Colonic mucosa (tissue), 4 donors: ENCODE results near the gene MMEL1. TPM values are rescaled to one million over a fixed set of nuclear protein-coding genes. Genes with fewer than 3 reads are reported as not detected.
A peak's percentile ranks its signal among the peaks of the same experiment; 100 is the strongest.

Experiments
- DNase-seq: peaks from one replicate; pipeline ENCODE4 v3.0.0-alpha.2; 2020
- H3K27ac ChIP-seq: fragments of 200-600 bp; one replicate; pipeline ENCODE4 v1.8.0; 2021
- H3K27me3 ChIP-seq: fragments of 200-600 bp; one replicate; pipeline ENCODE4 v1.8.0; 2021
- H3K36me3 ChIP-seq: fragments of 200-600 bp; one replicate; pipeline ENCODE4 v1.8.0; 2021
- H3K4me1 ChIP-seq: fragments of 200-600 bp; one replicate; pipeline ENCODE4 v1.8.0; 2021; ENCODE audit warnings: mild to moderate bottlenecking
- H3K4me3 ChIP-seq: fragments of 200-600 bp; one replicate; pipeline ENCODE4 v1.8.0; 2021
- H3K9ac ChIP-seq, 2 donors: one replicate each; pipeline ENCODE4 v1.7.0; 2013; ENCODE audit warnings: control low read depth in 2 of 2, low read depth in 2 of 2, low read length in 2 of 2
- H3K9me3 ChIP-seq: fragments of 200-600 bp; one replicate; pipeline ENCODE4 v1.8.0; 2021
- intact Hi-C: fragments of 100-400 bp; cut with DNase I; formaldehyde crosslinking; loops from one replicate; pipeline ENCODE4 v1.14.1; 2022
- total RNA-seq, 2 donors: library from RNA; stranded (reverse); fragmentation: NEBNext Ultra II Directional in 1 of 2; extraction: Animal tissue kit (Norgen Biotek cat#: 25700) in 1 of 2; gene quantifications; one replicate each; pipeline ENCODE4 v1.2.1, GENCODE V29; 2021
- TF ChIP-seq, protein P1 (sequence below): fragments of 200-600 bp; IDR thresholded peaks from one replicate; pipeline ENCODE4 v1.8.0; 2022; ENCODE audit warnings: antibody characterized with exemption, mild to moderate bottlenecking
- donor health status: healthy.
- donor health status: DM: no; HTN: no; CAD: no.
- donor health status: DM: no; HTN: no; CAD: no.

The MMEL1 gene
- total RNA-seq, 2 donors from 2014 or later, result 11.4 to 13.9 TPM

DNA sequence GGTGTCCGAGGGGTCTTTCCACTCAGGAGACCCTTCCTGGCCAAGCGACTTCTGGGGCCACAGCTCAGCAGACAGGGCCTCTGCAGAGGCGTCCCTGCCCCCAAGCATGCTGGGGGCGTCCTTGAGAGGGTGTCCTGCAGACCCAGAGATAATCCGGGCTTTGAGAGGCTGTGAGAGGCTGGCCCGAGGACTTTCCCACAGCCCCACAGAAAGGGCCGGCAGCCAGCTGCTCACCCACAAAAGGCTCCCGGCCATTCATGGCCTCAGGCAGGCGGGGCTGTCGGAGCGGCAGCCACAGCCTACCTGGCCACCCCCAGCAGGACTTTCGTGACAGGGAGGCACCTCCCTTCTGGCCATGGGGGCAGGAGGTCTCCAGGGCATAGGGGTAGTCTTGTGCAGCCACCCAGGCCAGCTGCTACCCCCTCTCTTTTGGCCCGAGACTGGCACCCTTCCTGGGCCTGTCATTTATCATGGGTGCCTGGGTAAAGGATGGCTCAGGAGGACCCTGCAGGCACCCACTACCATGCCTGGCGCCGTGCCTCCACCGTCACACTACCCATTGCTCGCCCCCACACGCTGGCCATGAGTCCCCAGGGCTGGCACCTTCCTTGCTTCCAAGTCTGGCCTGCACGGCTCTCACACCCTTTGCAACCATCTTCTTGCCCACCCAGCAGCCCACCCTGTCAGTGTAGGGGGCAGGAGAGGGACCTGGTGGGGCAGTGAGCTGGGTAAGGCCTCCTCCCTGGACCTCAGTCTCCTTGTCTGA is 87.8 kb downstream of the MMEL1 start:
- DNase-seq, result no peak
- TF ChIP-seq, protein P1, sequence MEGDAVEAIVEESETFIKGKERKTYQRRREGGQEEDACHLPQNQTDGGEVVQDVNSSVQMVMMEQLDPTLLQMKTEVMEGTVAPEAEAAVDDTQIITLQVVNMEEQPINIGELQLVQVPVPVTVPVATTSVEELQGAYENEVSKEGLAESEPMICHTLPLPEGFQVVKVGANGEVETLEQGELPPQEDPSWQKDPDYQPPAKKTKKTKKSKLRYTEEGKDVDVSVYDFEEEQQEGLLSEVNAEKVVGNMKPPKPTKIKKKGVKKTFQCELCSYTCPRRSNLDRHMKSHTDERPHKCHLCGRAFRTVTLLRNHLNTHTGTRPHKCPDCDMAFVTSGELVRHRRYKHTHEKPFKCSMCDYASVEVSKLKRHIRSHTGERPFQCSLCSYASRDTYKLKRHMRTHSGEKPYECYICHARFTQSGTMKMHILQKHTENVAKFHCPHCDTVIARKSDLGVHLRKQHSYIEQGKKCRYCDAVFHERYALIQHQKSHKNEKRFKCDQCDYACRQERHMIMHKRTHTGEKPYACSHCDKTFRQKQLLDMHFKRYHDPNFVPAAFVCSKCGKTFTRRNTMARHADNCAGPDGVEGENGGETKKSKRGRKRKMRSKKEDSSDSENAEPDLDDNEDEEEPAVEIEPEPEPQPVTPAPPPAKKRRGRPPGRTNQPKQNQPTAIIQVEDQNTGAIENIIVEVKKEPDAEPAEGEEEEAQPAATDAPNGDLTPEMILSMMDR, result no peak
- Histone ChIP-seq H3K4me3 (no peak overlapping the region), H3K27me3 (peaks cover 11% of the 10 kb centered on the region), H3K9me3 (no peaks in the 10 kb centered on the region), H3K36me3 (no peaks in the 10 kb centered on the region), H3K9ac (peak overlapping the region in 1 of 2 donors; percentile 40), H3K27ac (peak overlapping the region; percentile 60), H3K4me1 (peaks cover 22% of the 10 kb centered on the region)
- intact Hi-C loops, result loop anchor here (5.0 kb wide), 1 partner anchor 133 kb away; the partner anchor contains the start of gene PEX10

DNA sequence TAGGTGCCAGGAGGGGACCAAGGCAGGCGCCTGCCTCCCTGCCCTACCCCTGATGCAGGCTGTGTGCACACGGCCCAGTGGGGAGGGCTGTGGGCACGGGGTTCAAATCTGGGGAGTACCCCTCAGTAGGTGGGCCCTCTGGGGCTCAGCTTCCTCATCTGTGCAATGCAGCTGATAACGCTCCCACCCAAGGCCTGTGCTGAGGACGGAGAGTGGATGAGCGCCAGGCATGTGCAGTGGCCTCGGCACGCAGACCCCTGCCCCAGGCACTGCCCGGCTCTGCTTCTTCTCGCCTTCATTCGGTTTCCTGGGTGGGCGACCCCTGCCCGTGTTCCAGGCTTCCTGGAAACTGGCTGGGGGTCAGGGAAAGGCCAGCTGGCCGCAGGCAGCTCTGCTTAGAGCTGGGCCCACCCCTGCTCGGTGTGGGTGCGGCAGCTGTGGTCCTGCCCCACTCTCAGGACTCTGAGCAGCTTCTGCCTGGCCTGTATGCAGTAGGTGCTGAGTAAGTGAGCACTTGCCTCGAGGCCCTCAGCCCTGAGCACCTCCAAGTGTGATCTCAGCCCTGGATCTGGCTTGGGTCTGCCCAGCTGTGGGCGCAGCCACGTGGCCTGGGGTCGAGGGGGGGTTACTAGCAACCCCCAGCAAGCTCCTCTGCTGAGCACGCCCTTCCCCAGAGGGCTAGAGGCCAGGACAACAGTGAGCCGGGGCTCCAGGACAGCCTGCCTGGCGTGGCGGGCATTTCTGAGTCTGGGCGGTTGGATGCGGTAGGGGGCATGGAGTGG is 88.5 kb downstream of the MMEL1 start:
- H3K9me3 ChIP-seq, result no peaks in the 10 kb centered on the region
- H3K27ac ChIP-seq, result no peak overlapping the region
- intact Hi-C loops, result no loop called here
- H3K4me1 ChIP-seq, result peaks cover 20% of the 10 kb centered on the region
- H3K9ac ChIP-seq, result no peak overlapping the region
- peaks cover 15% of the 10 kb centered on the region for H3K27me3 ChIP-seq
- H3K4me3 ChIP-seq, result no peak overlapping the region
- no peaks in the 10 kb centered on the region for H3K36me3 ChIP-seq
- no peak for DNase-seq
- TF ChIP-seq, protein P1, result no peak

DNA sequence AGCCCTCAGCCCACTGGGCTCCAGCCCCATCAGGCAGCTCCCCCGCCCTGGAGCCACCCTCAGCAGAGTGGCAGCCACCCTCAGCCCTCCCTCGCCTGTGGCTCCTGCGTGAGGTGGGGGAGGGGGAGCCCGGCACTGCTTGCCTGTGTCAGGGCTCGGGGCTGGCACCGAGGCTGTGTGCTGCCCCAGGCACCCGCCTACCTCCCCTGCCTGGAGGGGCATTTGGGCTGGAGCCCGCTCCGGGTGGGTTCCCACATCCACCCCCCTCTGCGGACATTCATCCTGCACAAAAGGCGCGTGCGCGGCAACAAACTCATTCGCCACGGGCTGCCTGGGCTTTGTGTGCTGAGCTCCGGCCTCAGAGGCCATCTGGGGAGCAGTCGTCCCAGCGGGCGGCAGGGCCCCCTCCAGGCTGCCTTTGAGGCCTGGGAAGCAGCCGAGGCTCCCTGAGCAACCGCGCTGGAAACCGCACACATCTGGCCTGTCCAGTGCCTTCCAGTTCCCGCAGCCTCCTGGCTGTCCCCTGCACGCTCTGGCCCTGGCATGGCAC is 89.2 kb downstream of the MMEL1 start:
- no peaks in the 10 kb centered on the region for H3K9me3 ChIP-seq
- no peak overlapping the region for H3K4me3 ChIP-seq
- no peak for DNase-seq
- no peak overlapping the region for H3K9ac ChIP-seq
- peaks cover 15% of the 10 kb centered on the region for H3K4me1 ChIP-seq
- TF ChIP-seq, protein P1, result no peak
- H3K27me3 ChIP-seq, result peaks cover 15% of the 10 kb centered on the region
- H3K36me3 ChIP-seq, result no peaks in the 10 kb centered on the region
- H3K27ac ChIP-seq, result no peak overlapping the region
- intact Hi-C loops, result no loop called here

DNA sequence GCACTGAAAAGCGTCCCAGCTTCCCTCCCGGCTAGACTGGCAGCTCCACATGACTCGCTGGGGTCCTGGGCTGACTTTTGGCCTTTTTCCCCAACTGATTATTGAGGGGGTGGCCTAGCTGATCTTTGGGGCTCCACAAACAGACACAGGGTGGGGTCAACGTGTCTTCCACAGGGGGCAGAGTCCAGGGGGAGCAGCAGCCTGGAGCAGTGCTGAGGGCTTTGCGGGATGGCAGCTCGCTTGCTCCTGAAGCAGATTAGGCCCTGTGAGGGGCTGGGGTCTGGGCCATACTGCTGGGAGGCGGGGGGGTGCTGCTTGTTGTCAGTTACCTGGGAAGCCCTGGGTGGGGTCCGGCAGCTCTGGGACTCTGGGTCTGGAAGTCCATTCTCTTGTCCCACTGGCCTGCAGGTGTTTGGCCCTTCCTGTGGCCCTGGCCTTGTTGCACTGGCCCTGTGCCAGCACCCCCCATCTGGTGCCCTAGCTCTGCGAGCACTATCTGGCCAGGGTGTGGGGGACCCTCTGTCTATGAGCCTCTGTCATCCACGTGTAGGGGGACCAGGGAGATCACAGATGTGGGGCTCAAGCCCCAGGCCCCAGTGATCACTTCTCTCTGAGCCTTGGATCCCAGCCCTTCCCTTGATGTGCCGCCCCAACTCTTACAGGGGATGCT is 90.4 kb downstream of the MMEL1 start:
- peaks cover 10% of the 10 kb centered on the region for H3K4me1 ChIP-seq
- no peak overlapping the region for H3K4me3 ChIP-seq
- H3K27ac ChIP-seq, result no peak overlapping the region
- H3K9ac ChIP-seq, result no peak overlapping the region
- no peaks in the 10 kb centered on the region for H3K9me3 ChIP-seq
- DNase-seq, result no peak
- H3K27me3 ChIP-seq, result peaks cover 15% of the 10 kb centered on the region
- intact Hi-C loops, result no loop called here
- TF ChIP-seq, protein P1, result no peak
- no peaks in the 10 kb centered on the region for H3K36me3 ChIP-seq

DNA sequence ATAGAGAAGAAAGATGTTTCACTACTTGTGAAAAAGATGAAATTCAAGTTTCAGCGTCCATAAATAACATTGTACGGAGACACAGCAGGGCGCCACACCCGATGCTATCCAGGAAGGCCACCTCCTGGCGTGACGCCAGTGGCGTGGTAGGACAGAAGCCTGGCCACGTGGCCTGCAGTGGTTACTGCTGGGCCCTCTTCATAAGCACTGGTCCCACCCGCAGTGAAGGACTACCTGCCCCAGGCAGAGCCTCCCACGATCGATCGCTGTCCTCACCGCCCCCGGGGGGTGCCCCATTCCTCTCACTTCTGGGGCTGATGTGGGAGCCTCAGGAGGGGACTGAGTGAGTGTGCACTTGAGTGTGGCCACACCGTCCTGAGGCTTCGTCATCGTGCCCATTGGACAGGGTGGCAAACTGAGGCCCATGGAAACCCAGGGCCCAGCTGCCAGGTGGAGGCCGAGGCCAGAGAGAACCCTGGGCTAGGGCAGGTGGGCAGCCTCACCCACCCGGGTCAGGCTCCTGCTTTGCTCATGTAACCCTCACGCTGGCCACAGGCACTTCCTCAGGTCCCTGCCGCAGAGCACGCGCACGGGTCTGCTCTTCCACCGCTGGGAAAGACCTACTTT is 91.1 kb downstream of the MMEL1 start:
- H3K9me3 ChIP-seq, result no peaks in the 10 kb centered on the region
- H3K4me3 ChIP-seq, result no peak overlapping the region
- peaks cover 10% of the 10 kb centered on the region for H3K4me1 ChIP-seq
- TF ChIP-seq, protein P1, result no peak
- intact Hi-C loops, result no loop called here
- no peak overlapping the region for H3K27ac ChIP-seq
- no peaks in the 10 kb centered on the region for H3K36me3 ChIP-seq
- DNase-seq, result peak; percentile 93
- H3K27me3 ChIP-seq, result peaks cover 15% of the 10 kb centered on the region
- no peak overlapping the region for H3K9ac ChIP-seq
